ENCODE results near the gene PNPLA2.

The PNPLA2 gene

DNA sequence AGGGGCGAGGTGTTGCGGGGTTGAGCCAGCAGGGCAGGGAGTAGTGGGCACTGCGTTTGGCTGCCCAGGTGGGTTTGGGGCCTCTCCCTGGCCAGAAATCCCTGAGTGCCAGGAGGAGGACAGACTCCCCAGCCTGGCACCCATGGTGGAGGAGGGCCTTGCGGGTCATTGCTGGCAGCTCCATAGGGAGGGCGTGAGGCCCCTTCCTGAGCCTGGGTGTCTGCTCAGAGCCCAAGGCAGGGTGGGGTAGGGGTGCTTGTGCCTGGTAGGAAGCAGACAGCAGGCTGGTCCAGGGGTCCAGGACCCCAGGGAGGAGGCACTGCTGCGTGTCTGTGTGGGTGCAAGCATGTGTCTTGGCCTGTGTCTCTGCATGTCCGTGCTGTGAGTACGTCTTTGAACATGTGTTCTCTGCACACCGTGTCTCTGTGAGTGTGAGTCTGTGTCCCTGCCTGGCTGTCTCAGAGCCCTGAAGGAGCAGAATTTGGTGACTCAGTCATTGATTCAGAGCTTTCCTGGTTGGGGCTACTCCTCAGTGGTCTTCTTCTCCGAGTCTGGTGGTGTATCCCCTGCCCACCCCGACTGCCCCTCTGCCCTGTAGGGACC lies 27.9 kb downstream of the PNPLA2 start:
- DNase-seq = no peak

DNA sequence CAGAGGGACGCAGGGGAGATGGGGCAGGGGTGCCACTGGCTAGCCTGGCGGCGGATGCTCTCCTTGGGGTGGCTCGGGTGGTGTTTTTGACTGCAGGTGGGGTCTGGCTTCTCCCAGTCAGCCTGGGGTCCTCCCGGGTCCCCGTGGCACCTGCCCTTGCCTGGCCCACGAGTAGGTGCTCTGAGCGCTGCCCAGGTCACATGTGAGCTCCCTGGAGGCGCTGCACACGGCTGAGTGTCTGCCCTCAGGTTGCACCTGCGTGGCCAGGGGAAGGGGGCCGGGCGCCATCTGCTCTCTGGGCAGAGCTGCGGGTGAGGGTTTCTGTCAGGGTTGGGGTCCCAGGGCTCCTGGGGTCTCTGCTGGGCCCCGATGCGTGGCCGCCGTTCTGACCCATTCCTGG lies 29.2 kb downstream of the PNPLA2 start:
- DNase-seq = no peak

DNA sequence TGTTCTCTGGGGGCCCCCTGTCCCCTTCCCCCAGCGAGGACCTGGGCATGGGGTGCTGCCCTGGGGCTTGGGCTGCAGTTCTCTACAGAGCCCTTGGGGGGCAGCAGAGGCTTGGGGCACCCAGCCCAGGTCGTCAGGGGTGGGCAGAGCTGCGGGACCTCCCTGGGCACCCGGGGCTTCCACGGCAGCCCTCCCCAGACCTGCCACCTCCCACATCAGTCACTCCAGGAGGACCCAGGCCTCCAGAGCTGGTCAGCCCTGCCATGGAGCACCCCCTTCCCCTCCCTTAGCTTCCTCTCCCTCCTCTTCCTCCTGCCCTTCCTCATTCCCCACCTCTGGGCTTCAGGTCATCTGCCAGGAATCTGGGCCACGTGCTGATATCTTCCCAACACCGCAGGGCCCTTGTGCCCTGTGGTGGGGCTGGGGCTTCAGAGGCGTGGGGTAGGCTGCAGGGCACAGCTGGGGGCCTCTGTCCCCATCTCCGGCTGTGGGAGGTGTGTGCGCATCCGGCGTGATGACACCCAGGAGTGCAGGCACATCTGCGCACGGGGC lies 29.7 kb downstream of the PNPLA2 start:
- peak; percentile 19 to 55 (median 40) for DNase-seq

DNA sequence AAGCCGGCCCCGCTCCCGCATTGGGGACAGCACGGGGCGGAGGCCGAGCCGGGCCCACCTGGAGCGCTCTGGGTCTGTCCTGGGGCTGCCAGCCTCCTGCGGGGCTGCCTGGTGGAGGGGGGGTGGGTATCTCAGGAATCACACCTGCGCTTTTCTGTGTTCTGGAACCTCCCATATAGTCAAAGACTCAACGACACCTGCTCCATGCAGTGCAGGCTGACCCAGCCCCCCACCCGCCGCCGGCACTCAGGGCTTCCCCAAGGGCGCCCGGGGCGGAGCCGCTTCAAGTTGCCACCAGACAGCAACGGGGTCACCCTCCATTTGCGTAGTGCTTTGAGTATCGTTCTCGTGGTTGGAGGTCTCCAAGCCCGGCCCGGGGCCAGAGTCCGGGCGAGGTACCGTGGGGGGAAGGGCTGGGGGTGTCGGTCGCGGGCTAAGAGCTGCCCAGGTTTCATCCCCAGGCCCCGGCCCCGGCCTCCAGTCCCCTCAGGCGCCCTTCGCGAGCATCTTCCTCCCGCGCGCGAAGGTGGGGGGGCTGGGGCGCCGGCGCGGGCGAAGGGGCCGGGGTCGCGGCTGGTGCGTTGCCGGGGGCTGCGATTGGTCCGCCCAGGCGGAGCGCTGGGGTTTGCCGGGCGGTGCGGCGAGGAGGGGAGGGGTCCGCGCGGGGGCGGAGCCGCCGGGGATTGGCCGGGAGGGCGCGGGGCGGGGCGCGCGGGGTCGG lies 30.6 kb downstream of the PNPLA2 start:
- DNase-seq = peak in 1 of 4 experiments; percentile 22

DNA sequence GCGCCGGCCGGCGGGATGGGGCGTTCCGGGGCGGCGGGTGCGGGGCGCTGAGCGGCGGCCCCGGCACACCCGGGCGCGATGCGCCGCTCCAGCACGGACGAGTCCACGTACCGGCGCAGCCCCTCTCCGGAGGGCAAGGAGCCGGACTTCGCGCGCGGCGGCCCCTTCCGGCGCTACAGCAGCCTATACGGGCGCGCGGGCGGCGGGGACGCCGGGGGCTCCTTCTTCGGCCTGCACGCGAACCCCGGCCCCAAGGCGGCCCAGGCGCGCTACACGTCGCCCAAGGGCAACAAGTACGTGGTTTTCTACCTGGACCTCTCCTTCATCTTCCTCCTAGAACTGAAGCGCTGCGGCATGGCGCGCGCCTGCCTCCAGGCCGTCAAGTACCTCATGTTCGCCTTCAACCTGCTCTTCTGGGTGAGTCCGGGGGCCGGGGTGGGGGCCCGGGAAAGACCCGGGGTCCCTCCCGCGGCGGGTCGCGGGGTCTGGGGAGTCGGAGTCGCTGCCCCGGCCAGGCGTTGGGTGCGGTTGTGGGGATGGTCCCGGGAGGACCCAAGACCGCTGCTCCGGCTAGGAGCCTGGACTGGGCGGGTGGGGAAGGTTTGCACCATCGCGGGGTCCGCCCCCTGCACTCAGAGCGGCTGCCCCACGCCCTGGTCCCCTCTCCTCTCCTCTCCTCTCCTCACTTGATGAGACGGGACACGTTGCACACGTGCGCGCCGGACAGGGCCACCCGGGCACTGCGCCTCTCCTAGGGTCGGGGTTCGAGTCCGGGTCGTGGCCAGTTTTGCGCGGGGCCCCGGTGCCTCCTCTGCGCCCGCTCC lies 31.4 kb downstream of the PNPLA2 start:
- no peak for DNase-seq

DNA sequence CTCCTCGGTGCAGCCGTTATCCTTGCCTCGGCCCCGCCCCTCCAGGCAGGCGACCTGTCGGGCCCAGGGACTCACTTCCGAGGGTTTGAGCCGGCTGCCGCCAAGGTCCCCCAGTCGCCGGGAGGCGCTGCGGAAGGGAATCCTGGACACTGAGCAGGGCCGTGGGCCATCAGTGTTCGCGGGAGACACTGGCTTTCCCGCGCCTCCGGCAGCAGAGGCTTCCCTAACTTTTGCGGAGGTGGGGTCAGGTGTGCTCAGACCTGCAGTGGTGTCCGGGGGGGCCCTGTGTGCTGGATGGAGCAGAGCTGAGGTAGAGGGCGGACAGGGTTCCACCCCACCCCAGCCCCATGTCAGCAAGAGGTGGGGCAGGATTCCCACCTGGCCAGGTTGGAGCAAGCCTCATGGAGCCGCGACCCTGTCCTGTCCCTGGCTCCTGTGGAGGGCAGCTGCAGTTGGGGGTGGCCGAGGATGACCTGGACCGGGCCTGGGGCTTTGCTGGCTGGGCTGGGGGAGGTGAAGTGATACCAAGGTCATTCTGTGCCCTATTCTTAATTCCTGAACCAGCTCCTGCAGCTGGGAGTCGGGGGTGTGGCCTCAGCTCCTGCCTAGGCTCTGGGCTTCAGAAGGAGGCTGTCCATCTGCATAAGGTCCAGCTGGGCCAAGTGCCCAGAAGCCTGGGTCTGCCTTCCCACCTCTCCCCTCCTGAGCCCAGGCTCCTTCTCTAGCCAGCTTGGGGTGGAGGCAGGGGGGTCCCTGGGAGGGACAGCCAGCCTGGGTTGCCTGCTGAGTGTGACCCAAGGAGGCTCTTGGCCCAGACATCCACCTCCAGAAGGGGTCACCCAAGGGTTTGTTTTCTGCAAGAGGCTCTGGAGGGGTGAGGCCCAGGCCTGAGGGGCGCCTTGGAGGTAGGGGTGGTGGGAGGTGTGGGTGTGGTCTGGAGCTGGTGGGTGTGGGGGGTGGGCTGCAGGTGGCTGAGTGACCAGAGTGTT lies 32.4 kb downstream of the PNPLA2 start:
- no peak for DNase-seq

DNA sequence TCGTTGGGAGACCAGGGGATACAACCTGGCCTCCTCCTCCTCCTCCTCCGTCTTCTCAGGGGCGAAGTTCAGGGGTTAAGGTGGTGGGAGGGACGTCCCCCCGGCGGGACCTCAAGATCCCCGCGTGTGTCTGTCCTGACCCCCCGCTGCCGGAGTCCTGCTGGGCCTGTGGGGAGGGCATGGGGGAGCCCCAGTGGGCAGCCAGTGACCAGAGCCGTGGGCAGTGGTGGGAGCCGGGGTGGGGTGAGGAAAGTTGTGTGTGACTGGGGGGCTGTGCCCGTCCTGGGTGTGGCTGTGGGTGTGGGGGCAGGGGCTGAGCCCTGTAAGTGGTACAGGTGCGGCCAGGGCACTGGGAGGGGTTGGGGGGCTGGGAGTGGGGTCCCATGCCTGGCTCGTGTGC lies 34.0 kb downstream of the PNPLA2 start:
- DNase-seq = no peak

DNA sequence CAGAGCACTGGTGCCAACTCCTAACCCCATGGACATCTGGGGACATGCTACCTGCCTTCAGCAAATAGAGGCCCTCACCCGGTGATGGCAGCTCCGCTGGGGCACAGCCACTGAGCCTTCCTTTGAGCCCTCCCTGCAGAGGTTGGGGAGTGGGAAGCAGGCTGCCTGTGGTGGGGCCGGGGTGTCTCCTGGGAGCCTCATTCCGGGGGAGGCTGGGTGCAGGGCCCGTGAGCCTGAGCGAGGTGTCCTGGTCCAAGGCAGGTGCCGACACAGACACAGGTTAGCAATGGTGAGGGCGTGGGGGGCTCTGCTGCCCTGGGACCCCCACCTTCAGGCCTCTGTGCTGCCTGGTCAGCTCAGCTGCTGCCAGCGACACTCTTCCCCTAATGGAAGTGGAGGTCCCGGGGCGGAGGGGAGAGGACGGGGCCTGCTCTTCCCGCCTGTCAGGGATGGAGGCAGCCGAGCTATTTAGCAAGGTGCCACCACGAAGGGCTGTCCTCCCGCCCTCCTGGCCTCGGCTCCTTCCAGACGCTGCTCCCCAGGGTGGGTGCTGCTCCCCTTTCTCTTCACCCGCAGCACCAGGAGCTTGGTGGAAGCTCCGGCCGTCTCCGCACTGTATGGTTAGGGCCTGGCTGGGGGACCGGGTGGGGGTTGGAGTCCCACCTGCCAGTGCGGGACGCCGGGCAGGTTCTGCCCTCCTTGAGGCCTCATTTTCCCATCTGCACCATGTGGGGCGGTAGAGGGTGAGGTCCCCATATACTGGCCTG lies 35.2 kb downstream of the PNPLA2 start:
- DNase-seq = no peak

DNA sequence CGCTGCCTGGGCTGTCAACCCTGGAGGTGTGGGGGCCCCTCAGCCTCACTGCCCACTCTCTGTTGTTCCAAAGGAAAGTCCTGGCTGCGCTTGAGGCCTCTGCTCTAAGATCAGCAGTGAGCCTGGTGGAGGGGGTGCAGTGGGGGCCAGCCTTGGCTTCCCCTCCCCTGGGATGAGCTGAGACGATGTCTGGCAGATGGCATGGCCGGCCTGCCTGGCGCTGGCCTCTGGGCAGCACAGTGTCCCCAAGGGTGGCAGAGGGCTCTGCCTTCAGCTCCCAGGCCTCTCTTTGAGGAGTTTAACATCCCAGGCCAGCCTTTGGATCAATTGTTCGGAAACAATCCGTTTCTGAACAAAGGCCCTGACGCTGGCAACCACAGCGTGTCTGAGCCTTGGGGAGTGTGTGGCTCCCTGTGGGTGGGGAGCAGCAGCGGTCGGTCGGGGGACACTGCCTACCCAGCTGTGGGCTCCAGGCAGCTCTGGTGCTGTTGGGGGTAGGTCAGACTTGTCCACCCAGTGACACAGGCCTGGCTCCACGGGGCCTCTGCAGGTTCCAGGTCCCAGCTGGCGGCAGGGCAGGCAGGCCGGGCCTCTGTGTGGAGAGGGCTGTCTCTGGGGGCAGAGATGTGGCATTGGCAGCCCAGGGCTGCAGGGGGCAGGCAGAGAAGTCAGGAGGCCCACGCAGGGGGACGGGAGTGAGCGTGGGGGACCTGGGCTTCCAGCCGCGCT lies 36.1 kb downstream of the PNPLA2 start:
- DNase-seq = no peak

DNA sequence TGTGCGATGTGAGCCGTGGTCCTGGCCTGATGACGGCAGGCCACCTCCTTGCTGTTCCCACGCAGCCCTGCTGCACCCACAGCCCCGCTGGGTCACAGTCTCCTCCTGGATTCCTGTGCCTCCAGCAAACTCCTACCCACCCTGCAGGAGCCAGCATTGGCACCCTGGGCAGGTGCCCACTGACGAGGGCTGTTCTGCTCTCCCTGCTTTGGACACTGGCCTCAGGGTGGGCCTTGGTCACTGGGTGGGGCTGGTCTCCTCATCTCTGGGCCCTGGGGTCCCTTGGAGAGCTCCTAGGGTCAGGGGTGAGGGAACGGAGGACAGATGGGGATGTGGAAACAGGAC lies 36.6 kb downstream of the PNPLA2 start:
- no peak for DNase-seq

DNA sequence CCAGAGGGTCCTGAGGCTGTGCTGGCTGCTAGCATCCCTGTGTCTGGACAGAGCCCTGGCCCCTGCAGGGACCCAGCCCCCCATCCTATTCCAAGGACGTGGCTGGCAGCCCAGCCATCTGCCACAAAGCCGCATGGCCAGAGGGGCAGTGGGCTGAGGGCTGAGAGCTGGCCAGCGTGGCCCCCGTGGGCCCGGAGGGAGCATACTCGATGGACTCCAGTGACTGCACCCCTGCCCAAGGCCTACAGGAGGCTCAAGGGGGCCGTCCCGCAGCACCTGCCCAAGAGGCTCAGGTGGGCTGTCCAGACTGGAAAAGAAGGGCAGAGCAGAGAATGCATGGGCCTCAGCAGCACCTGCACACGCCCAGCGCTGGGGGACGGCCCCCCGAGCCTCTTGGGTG lies 37.1 kb downstream of the PNPLA2 start:
- no peak for DNase-seq

DNA sequence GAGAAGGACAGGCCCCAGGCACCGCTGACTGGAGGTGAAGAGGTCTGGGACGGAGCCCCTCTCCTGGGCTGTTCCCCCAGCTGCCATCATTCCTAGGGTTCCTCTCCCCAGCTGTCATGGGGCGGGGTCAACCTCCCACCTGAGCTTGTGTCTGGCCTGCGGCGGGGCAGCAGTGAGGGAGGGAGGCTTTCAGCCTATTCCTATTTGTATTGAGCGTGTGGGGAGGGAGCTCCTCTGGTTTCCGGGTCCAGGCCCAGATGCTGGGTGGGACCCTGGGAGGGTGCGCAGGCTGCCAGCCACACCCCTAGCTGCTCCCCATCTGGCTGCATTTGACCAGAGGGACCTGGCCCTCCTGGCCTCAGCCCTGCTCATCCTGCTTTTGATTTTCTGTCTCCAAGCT lies 37.7 kb downstream of the PNPLA2 start:
- no peak for DNase-seq

DNA sequence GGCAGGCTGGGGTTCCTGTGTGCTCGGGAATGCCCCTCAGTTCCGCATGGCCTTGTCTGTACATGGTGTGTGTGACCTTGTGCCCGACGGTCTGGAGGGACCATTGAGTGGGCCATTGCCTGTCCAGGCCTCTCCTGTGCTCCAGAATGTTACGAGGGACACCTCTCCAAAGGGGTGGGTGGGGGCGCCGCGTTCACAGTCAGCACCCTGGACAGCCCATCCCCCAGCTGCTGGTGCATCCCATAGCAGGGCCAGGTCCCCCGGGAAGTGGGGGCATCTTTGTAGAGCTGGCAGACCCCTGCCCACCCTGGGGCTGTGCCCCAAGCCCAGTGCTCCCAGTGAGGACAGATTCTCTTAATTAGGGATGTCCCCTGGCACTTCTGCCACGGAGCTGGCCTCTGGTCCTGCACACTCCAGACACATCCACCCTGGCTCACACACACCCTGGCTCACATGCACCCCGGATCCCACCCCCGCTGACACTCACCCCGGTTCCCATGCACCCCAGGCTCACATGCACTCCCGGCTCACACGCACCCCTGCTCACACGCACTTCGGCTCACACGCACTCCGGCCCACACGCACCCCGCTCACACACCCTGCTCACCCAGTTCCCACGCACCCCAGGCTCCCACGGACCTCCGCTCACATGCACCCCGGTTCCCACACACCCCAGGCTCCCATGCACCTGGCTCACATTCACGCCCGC lies 39.5 kb downstream of the PNPLA2 start:
- DNase-seq = no peak

DNA sequence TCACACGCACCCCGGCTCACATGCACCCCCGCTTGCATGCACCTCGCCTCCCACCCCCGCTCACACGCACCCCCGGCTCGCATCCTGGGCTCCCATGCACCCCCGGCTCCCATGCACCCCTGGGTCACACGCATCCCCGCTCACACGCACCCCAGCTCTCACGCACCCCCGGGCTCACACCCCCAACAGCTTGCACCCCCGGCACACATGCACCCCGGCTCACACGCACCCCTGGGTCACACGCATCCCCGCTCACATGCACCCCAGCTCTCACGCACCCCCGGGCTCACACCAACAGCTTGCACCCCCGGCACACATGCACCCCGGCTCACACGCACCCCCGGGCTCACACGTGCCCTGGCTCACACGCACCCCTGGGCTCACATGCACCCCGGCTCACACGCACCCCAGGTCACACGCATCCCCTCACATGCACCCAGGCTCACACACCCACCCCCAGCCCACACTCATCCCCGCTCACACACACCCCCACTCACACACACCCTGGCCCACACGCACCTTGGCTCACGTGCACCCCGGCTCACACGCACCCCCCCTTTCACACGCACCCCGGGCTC lies 40.1 kb downstream of the PNPLA2 start:
- no peak for DNase-seq

DNA sequence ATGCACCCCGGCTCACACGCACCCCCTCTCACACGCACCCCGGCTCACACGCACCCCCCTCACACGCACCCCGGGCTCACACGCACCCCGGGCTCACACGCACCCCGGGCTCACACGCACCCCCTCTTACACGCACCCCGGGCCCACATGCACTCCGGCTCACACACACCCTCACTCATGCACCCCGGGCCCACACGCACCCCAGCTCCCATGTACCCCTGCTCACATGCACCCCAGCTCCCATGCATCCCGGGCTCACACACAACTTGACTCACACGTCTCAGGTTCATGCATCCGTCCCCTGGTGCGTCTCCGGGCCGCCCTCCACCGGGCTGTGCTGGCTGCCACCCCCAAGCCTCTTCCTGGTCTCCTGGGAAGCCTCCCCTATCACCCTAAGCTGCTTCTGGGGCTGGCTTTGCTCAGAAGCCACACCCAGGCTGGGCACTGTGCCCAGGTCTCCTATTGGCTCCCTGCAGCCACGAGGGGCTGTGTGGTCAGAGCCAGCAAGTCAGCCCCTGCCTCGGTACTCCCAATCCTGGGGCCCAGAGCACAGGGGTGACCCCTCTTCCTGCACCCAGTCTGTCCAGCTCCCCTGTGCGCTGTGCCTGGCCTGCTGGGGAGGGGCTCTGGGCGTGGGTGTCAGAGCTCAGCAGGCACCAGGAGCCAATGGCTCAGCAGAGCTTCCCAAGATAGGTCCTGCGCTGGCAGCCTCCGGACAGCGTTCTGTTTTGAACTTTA lies 40.8 kb downstream of the PNPLA2 start:
- no peak for DNase-seq

DNA sequence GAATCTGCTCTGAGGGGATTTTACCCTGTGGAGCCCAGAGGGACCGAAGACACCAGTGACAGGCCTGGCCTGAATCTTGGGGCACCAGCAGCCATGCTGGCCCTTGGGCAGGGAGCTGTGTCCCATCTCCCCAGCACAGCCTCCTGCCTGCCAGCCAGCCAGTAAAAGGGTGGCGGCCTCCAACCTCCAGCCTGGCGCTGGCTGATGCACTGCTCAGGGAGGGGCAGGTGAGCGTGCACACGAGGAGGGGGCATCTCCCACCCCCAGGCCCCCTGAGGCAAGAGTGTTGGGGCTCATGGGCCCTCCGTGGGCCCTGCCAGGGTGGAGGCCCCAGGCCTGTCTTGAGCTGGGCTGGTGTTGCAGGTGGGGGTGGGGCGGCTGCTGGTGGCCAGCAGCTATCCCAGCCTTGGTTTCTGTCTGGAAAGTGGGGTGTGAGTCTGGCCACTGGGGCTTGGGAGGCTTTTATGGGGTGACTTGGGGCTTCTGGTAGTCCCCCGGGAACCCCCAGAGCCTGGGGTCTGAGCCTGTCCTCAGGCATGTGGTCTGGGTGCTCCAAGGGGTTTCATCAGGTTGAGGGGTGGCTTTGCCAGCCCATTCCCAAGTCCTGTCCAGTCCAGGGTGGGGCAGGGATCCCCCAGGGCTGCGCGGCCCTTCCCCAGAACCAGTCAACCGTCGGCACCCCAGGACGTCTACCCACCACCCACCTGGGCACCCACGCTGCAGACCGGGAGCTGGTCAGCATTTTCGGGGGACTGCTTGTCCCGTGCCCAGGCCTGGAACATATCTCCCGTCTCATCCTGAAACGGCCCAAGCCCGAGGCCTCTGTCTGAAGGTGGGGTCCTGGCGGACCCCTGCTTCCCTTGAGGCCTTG lies 41.8 kb downstream of the PNPLA2 start:
- no peak for DNase-seq

DNA sequence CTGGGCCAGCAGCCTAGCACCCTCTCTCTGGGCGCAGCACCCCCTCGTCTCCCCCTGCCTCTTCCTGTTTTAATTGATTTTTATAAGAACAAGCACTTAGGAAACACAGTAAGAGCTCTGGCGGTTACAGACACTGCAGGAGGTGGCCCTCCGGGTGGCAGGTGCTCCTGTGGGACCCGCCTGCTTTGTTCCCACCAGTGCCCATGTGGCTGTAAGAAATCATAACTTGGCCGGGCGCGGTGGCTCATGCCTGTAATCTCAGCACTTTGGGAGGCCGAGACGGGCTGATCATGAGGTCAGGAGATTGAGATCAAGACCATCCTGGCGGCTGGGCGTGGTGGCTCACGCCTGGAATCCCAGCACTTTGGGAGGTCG lies 42.4 kb downstream of the PNPLA2 start:
- no peak for DNase-seq

DNA sequence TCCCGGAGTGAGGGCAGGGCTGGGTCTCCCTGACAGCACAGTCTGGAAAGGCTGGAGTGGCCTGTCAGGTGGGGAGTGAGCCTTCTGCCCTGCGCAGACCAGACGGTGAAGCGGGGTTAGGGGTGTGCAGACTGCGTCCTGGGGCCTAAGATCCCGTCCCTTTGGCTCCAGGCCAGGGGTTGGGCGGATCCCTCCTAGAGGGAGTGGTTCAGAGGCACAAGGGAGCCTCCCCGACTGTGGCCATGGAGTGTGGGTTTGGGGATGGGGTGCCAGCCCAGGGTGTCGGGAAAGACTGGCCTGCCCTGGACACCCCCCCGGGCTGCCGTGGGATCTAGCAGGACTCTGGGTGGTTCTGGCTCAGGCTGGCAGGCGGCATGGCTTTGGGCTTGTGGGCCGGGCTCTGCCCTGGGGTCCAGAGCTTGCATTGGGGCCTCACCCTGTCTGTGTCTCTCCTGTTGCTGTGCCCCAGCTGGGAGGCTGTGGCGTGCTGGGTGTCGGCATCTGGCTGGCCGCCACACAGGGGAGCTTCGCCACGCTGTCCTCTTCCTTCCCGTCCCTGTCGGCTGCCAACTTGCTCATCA lies 43.5 kb downstream of the PNPLA2 start:
- no peak for DNase-seq
